Pancreas (tissue), 10 donors: Measurements from ENCODE around the gene STT3B. TPM values are rescaled to one million over a fixed set of nuclear protein-coding genes. Genes with fewer than 3 reads are reported as not detected.

Experiments
- ATAC-seq, 4 donors: fragments of 200-7000 bp; cut with Tn5 transposase; one replicate each; pipeline versions ENCODE4 v1.8.0 to v1.9.1; 2020; ENCODE audit warnings: mild to moderate bottlenecking in 4 of 4, moderate library complexity in 4 of 4
- DNase-seq, 6 donors: peaks; one replicate each; pipeline ENCODE4 v3.0.0-alpha.2; 2020
- FAIRE-seq: peaks from 2 replicates; lab custom pipeline; 2012; peaks lifted over from hg19 to GRCh38; lab: Jason Lieb, UNC
- H3K27ac ChIP-seq, 4 donors: fragments of 200-600 bp; sonication (generic); 1 replicate in 3 of 4; 2 replicates in 1 of 4; pipeline versions ENCODE4 v1.5.0 to v1.8.0; 2020
- H3K27me3 ChIP-seq, 4 donors: fragments of 200-600 bp; one replicate each; pipeline ENCODE4 v1.8.0; 2021
- H3K36me3 ChIP-seq, 3 donors: fragments of 200-600 bp; sonication (generic) in 1 of 3; one replicate each; pipeline versions ENCODE4 v1.5.0 to v1.8.0; 2020 to 2021
- H3K4me1 ChIP-seq, 3 donors: fragments of 200-600 bp; one replicate each; pipeline ENCODE4 v1.8.0; 2021
- H3K4me3 ChIP-seq, 4 donors: fragments of 200-600 bp; sonication (generic) in 2 of 4; one replicate each; pipeline versions ENCODE4 v1.5.0 to v1.8.0; 2020 to 2021
- H3K9me3 ChIP-seq, 4 donors: fragments of 200-600 bp; one replicate each; pipeline ENCODE4 v1.8.0; 2021
- CTCF ChIP-seq, 4 donors: fragments of 200-600 bp; sonication (generic) in 3 of 4; IDR thresholded peaks; one replicate each; pipeline versions ENCODE4 v1.5.0 to v1.8.0; 2021; ENCODE audit warnings: antibody characterized with exemption in 4 of 4
- WGBS, 2 donors: extraction: QIAGEN DNeasy Blood & Tissue Kit; methylation state at CpG; one replicate each; pipeline ENCODE4 v1.1.7; 2013; 5-methylcytosine and 5-hydroxymethylcytosine counted together
- intact Hi-C, 3 donors: fragments of 100-400 bp; cut with DNase I; formaldehyde crosslinking; loops; one replicate each; pipeline versions ENCODE4 v1.11.1 to v1.14.2; 2022
- polyA plus RNA-seq, 2 donors: library from polyadenylated mRNA; stranded (reverse); fragments of 200-250 nt; gene quantifications; one replicate each; pipeline ENCODE4 v1.2.3, GENCODE V29; 2013
- total RNA-seq, 6 donors: library from RNA; stranded (reverse); fragmentation: NEBNext Ultra II Directional in 4 of 6; extraction: Animal tissue kit (Norgen Biotek cat#: 25700) in 4 of 6; gene quantifications; one replicate each; pipeline versions ENCODE4 v1.2.1 to v1.2.4, GENCODE V29; 2021 to 2023
- donor health status: healthy with polysubstance abuse.
- donor health status: DM: no; HTN: no; CAD: no; lungs with moderate emphysema.
- donor health status: DM: no; HTN: no; CAD: no.
- donor health status: control.
- donor health status: control.
- donor health status: Bipolar disorder and iron deficiency.
- donor health status: DM: yes; HTN: yes; CAD: no.
- donor health status: DM: no; HTN: no; CAD: no.
- donor health status: DM: no; HTN: no; CAD: no.
- donor health status: DM: yes; HTN: yes; CAD: no.

STT3B gene
- total and polyA plus RNA-seq, 8 donors: 23.7 to 61.9 (median 51.0) TPM

- H3K4me3 ChIP-seq: no peak overlapping the region
- DNase-seq: no peak
- no peak for TF ChIP-seq CTCF (IDR thresholded peaks at IDR 0.05)
- ATAC-seq: no peak
- no peaks in the 10 kb centered on the region for H3K27me3 ChIP-seq
- no peaks in the 10 kb centered on the region for H3K9me3 ChIP-seq
- intact Hi-C loops: no loop called here
- H3K4me1 ChIP-seq: peaks cover 3 to 22% (median 4%) of the 10 kb centered on the region in 3 donors
- no peaks in the 10 kb centered on the region for H3K36me3 ChIP-seq
- 78 to 92% methylated on average over 2 of the region's 2 CpGs for WGBS, 2 donors
- no peak for FAIRE-seq
- H3K27ac ChIP-seq: no peak overlapping the region
Observed at GRCh38 chr3:31616711-31617110, 84.0 kb downstream of the STT3B start.

DNA sequence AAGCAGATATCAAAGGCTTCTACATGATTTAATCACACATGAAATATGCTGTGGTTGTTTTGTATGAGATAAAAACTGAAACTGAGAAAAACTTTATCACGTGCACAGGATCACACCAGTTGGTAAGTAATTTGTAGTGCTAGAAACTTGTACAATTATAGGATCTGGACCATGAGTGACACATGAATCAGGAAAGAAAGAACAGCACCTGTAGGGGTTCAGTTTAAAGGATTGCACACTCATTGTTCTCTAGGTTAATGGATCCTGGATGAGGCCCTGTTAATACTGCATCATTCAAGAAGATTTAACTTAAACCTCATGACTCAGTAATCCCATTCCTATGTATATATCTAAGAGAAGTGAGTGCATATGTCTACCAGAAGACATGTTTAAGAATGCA lies 87.9 kb downstream of the STT3B start:
- no peak for TF ChIP-seq CTCF (IDR thresholded peaks at IDR 0.05)
- Histone ChIP-seq H3K27me3 (no peaks in the 10 kb centered on the region), H3K36me3 (peaks cover 0 to 14% (median 6%) of the 10 kb centered on the region in 3 donors), H3K4me3 (no peak overlapping the region), H3K27ac (no peak overlapping the region), H3K4me1 (no peaks in the 10 kb centered on the region), H3K9me3 (no peaks in the 10 kb centered on the region)
- ATAC-seq: no peak
- WGBS, 2 donors: 84 to 97% methylated on average over 1 of the region's 1 CpG
- DNase-seq: no peak
- intact Hi-C loops: no loop called here
- no peak for FAIRE-seq

DNA sequence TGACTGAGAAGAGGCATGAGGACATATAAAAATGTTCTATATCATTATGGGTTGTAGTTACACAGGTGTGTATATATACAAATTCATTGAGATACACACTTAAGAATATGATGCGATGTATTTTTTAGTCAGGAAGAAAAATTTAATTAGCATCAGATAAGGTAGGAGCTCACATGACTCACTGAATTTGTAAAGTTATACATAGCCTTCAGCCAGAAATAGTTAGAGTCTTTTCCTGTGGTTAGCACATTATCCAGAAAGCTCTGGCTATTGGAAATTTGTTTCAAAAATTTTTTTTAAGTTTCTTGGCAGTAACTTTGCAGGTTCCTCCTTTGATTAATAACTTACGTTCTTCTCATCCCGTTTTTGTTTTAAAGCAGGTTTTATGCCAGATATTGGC lies 88.6 kb downstream of the STT3B start:
- H3K27me3 ChIP-seq: no peaks in the 10 kb centered on the region
- ATAC-seq (no peak), DNase-seq (no peak), FAIRE-seq (no peak)
- H3K36me3 ChIP-seq: peaks cover 0 to 14% (median 6%) of the 10 kb centered on the region in 3 donors
- intact Hi-C loops: no loop called here
- H3K27ac ChIP-seq: no peak overlapping the region
- H3K4me1 ChIP-seq: no peaks in the 10 kb centered on the region
- no peak overlapping the region for H3K4me3 ChIP-seq
- H3K9me3 ChIP-seq: no peaks in the 10 kb centered on the region
- no peak for TF ChIP-seq CTCF (IDR thresholded peaks at IDR 0.05)
- 86 to 89% methylated on average over 3 of the region's 3 CpGs for WGBS, 2 donors

- peaks cover 0 to 20% (median 6%) of the 10 kb centered on the region in 3 donors for H3K36me3 ChIP-seq
- DNase-seq: no peak
- H3K9me3 ChIP-seq: no peaks in the 10 kb centered on the region
- intact Hi-C loops: no loop called here
- no peak for TF ChIP-seq CTCF (IDR thresholded peaks at IDR 0.05)
- no peaks in the 10 kb centered on the region for H3K4me1 ChIP-seq
- H3K4me3 ChIP-seq: no peak overlapping the region
- no peaks in the 10 kb centered on the region for H3K27me3 ChIP-seq
- 82 to 93% methylated on average over 4 of the region's 4 CpGs for WGBS, 2 donors
- no peak overlapping the region for H3K27ac ChIP-seq
- no peak for FAIRE-seq
- ATAC-seq: no peak
Observed at GRCh38 chr3:31622636-31623288, 90.0 kb downstream of the STT3B start.

GRCh38 chr3:31624083-31624709 lies 91.5 kb downstream of the STT3B start:
- FAIRE-seq (no peak), DNase-seq (no peak), ATAC-seq (no peak)
- no peak for TF ChIP-seq CTCF (IDR thresholded peaks at IDR 0.05)
- H3K27ac ChIP-seq: no peak overlapping the region
- 93 to 95% methylated on average over 6 of the region's 6 CpGs for WGBS, 2 donors
- H3K9me3 ChIP-seq: no peaks in the 10 kb centered on the region
- H3K27me3 ChIP-seq: no peaks in the 10 kb centered on the region
- no peaks in the 10 kb centered on the region for H3K4me1 ChIP-seq
- peaks cover 0 to 20% (median 6%) of the 10 kb centered on the region in 3 donors for H3K36me3 ChIP-seq
- intact Hi-C loops: no loop called here
- H3K4me3 ChIP-seq: no peak overlapping the region
